Spleen (tissue), 11 donors: ENCODE data around the gene STXBP4. TPM values are rescaled to one million over a fixed set of nuclear protein-coding genes. Genes with fewer than 3 reads are reported as not detected.

ENCODE experiments used
- DNase-seq: peaks from one replicate; pipeline ENCODE4 v3.0.0-alpha.2; 2020
- H3K27ac ChIP-seq, 8 donors: fragments of 200-600 bp; sonication (generic) in 7 of 8; 1 replicate in 4 of 8; 2 replicates in 4 of 8; pipeline versions ENCODE4 v1.5.0 to v1.8.0; 2016 to 2021; ENCODE audit warnings: inconsistent platforms in 4 of 8, mild to moderate bottlenecking in 4 of 8, moderate library complexity in 1 of 8
- H3K27me3 ChIP-seq, 7 donors: fragments of 200-600 bp; sonication (generic) in 6 of 7; replicated peaks in 1 of 7; 1 replicate in 4 of 7; 2 replicates in 3 of 7; pipeline versions ENCODE4 v1.5.0 to v1.8.0; 2016 to 2021; ENCODE audit warnings: inconsistent platforms in 3 of 7, mild to moderate bottlenecking in 1 of 7
- H3K36me3 ChIP-seq, 6 donors: fragments of 200-600 bp; sonication (generic) in 5 of 6; 1 replicate in 4 of 6; 2 replicates in 2 of 6; pipeline versions ENCODE4 v1.5.0 to v1.8.0; 2016 to 2021; ENCODE audit warnings: inconsistent platforms in 2 of 6
- H3K4me1 ChIP-seq, 6 donors: fragments of 200-600 bp; sonication (generic) in 5 of 6; 1 replicate in 3 of 6; 2 replicates in 3 of 6; pipeline versions ENCODE4 v1.5.0 to v1.8.0; 2016 to 2021; ENCODE audit warnings: inconsistent platforms in 3 of 6
- H3K4me3 ChIP-seq, 8 donors: fragments of 200-600 bp; sonication (generic) in 7 of 8; 1 replicate in 4 of 8; 2 replicates in 4 of 8; pipeline versions ENCODE4 v1.5.0 to v1.8.0; 2016 to 2021; ENCODE audit warnings: inconsistent platforms in 4 of 8, mild to moderate bottlenecking in 4 of 8, moderate library complexity in 2 of 8
- H3K9me3 ChIP-seq, 8 donors: fragments of 200-600 bp; sonication (generic) in 7 of 8; 1 replicate in 4 of 8; 2 replicates in 4 of 8; pipeline versions ENCODE4 v1.5.0 to v1.8.0; 2016 to 2021; ENCODE audit warnings: inconsistent platforms in 4 of 8
- CTCF ChIP-seq, 11 experiments: fragments of 200-600 bp in 7 of 11; fragments of 450-650 bp in 4 of 11; sonication (generic) in 4 of 11; IDR thresholded peaks in 8 of 11; conservative IDR thresholded peaks in 3 of 11; 1 replicate in 7 of 11; 2 replicates in 4 of 11; pipeline versions ENCODE4 v1.4.0 to v1.8.0; 2016 to 2021; ENCODE audit warnings: antibody characterized with exemption in 11 of 11, inconsistent platforms in 4 of 11, mild to moderate bottlenecking in 1 of 11
- POLR2A ChIP-seq, 3 donors: fragments of 450-650 bp; IDR thresholded peaks; one replicate each; pipeline ENCODE4 v1.5.1; 2017; ENCODE audit warnings: antibody characterized with exemption in 3 of 3, mild to moderate bottlenecking in 1 of 3
- POLR2AphosphoS5 ChIP-seq, 3 donors: sonication (generic); formaldehyde crosslinking; IDR thresholded peaks; one replicate each; pipeline ENCODE4 v1.5.1; 2017; ENCODE audit warnings: antibody characterized with exemption in 3 of 3
- WGBS, 5 donors: extraction: QIAGEN DNeasy Blood & Tissue Kit in 3 of 5; methylation state at CpG; one replicate each; pipeline versions ENCODE4 v1.1.5 to v1.1.7; 2013 to 2018; 5-methylcytosine and 5-hydroxymethylcytosine counted together
- intact Hi-C: fragments of 100-400 bp; cut with DNase I; formaldehyde crosslinking; loops from one replicate; pipeline ENCODE4 v1.15.0; 2023; ENCODE audit warnings: low total_unique reads
- polyA plus RNA-seq, 3 donors: library from polyadenylated mRNA; stranded (reverse); fragments of 200-250 nt; gene quantifications; one replicate each; pipeline ENCODE4 v1.2.1, GENCODE V29; 2013
- total RNA-seq, 7 donors: library from RNA; depleted of rRNA in 3 of 7; stranded (reverse); fragments of >200 nt in 3 of 7; fragmentation: NEBNext Ultra II Directional in 4 of 7; extraction: Animal tissue kit (Norgen Biotek cat#: 25700) in 4 of 7; gene quantifications; one replicate each; pipeline versions ENCODE4 v1.1.0 to v1.2.1, GENCODE V29; 2016 to 2021
- donor health status: healthy with polysubstance abuse.
- donor health status: DM: no; HTN: no; CAD: no; lungs with moderate emphysema.
- donor health status: DM: no; HTN: no; CAD: no.
- donor health status: Bipolar disorder and iron deficiency.
- donor health status: healthy.
- donor health status: DM: no; HTN: no; CAD: no.
- donor health status: DM: yes; HTN: yes; CAD: no.

STXBP4 gene
- total and polyA plus RNA-seq, 10 donors = 0.67 to 45.5 (median 7.3) TPM

DNA sequence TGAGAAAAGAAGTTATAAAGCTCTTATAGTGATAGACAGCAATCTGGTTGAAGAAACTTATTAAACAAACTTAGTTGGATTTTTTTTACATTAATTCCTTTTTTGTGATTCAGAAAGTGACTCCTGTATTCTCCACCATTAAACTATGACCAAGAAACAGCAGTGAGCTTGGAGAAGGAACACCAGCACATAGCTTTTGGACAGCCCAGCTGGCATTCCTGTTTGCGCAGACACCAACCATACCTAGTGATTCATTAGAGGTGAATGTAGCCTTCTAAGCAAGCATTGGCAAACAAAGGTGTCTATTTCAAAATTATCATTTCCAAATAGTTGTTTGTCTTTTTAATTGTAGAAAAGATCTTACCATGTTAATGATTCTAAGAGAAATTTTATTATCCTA lies 94.4 kb downstream of the STXBP4 start:
- no peak for DNase-seq
- 98 to 100% (median 100%) methylated on average over 1 of the region's 1 CpG for WGBS, 5 donors
- no peaks in the 10 kb centered on the region for H3K36me3 ChIP-seq
- H3K27ac ChIP-seq = no peak overlapping the region
- no peak for TF ChIP-seq POLR2AphosphoS5 (IDR thresholded peaks at IDR 0.05)
- TF ChIP-seq POLR2A (IDR thresholded peaks at IDR 0.05) = no peak
- no peak for TF ChIP-seq CTCF (IDR thresholded peaks at IDR 0.05 in 8 of 11, conservative IDR thresholded peaks at IDR 0.05 in 3 of 11)
- H3K27me3 ChIP-seq = no peaks in the 10 kb centered on the region
- no peaks in the 10 kb centered on the region for H3K4me1 ChIP-seq
- intact Hi-C loops = no loop called here
- no peak overlapping the region for H3K4me3 ChIP-seq
- no peaks in the 10 kb centered on the region for H3K9me3 ChIP-seq

DNA sequence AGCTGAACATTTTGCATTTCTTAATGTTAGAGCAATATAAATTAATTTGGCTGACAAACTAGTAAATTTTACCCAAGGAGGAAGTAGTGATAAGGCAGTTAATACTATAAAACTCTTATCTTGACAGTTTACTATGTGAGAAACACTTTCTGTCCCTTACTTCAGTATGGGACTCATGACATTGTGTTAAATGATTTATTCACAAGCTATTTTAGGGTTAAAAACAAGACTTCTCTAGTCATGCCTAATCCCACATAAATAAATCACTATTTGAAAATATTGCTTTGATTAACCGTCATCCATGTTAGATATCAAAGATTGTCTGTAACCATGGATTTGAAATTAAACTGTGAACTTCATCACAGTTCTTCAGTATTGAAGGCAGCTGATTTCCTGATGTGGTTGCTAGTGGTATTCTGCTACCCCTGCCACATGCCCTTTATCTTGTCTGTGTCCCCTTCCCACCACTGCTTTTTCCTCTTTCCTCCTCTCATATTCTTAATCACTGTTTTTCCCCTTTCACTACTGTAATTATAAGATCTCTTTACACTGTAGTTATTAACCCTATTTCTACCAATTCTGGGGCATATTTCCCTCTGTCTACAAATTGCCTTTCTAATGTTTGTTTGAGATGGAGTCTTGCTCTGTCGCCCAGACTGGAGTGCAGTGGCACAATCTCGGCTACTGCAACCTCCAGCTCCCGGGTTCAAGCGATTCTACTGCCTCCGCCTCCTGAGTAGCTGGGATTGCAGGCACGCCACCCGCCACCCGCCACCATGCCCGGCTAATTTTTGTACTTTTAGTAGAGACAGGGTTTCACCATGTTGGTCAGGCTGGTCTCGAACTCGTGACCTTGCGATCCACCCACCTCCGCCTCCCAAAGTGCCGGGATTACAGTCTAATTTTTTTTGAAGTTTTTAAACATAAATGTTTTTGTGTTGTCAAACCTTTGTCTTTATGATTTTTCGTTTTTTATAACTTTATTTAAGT lies 95.6 kb downstream of the STXBP4 start:
- intact Hi-C loops = no loop called here
- Histone ChIP-seq H3K27me3 (no peaks in the 10 kb centered on the region), H3K4me1 (no peaks in the 10 kb centered on the region), H3K27ac (no peak overlapping the region), H3K4me3 (no peak overlapping the region), H3K36me3 (no peaks in the 10 kb centered on the region), H3K9me3 (no peaks in the 10 kb centered on the region)
- TF ChIP-seq POLR2AphosphoS5 (IDR thresholded peaks at IDR 0.05) (no peak), CTCF (IDR thresholded peaks at IDR 0.05 in 8 of 11, conservative IDR thresholded peaks at IDR 0.05 in 3 of 11) (no peak), POLR2A (IDR thresholded peaks at IDR 0.05) (no peak)
- DNase-seq = no peak
- WGBS, 5 donors = 81 to 88% (median 86%) methylated on average over 16 of the region's 16 CpGs

GRCh38 chr17:55067697-55068439 lies 99.3 kb downstream of the STXBP4 start:
- no peaks in the 10 kb centered on the region for H3K4me1 ChIP-seq
- no peaks in the 10 kb centered on the region for H3K9me3 ChIP-seq
- H3K27me3 ChIP-seq = no peaks in the 10 kb centered on the region
- DNase-seq = no peak
- 23 to 57% (median 51%) methylated on average over 1 of the region's 1 CpG for WGBS, 5 donors
- H3K4me3 ChIP-seq = no peak overlapping the region
- intact Hi-C loops = no loop called here
- TF ChIP-seq POLR2AphosphoS5 (IDR thresholded peaks at IDR 0.05) = no peak
- TF ChIP-seq CTCF (IDR thresholded peaks at IDR 0.05 in 8 of 11, conservative IDR thresholded peaks at IDR 0.05 in 3 of 11) = no peak
- TF ChIP-seq POLR2A (IDR thresholded peaks at IDR 0.05) = no peak
- no peak overlapping the region for H3K27ac ChIP-seq
- peaks cover 0 to 1% (median 0%) of the 10 kb centered on the region in 6 donors for H3K36me3 ChIP-seq
